ENCODE data around the gene TPT1.
"Not testable (repeated sequence)": the region's sequence is repeated elsewhere in the genome, so short reads cannot be mapped to it uniquely, and the experiment has no call there.

DNA sequence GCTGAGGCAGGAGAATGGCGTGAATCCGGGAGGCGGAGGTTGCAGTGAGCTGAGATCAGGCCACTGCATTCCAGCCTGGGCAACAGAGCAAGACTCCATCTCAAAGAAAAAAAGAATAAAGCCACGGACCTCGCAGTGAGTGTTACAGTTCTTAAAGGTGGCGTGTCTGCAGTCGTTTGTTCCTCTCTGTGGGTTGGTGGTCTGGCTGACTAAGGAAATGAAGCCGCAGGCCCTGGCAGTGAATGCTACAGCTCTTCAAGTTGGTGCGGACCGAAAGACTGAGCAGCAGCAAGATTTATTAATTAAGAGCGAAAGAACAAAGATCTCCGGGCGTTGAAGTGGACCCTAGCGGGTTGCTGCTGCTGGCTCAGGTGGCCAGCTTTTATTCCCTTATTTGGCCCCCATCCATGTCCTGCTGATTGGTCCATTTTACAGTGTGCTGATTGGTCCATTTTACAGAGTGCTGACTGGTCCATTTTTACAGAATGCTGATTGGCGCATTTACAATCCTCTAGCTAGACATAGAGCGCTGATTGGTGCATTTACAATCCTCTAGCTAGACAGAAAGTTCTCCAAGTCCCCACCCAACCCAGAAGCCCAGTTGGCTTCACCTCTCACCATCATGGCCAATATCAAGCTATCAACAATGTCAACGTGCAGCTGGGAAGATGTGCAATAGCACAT, 46.1 kb upstream of the TPT1 start:
- TF ChIP-seq POLR2A, CTCF (IDR thresholded peaks at IDR 0.05): not testable (repeated sequence)

Data from ovary (tissue), 3 donors.